ENCODE data around the gene USP10.
A peak's percentile ranks its signal among the peaks of the same experiment; 100 is the strongest.
"Not testable (repeated sequence)": the region's sequence is repeated elsewhere in the genome, so short reads cannot be mapped to it uniquely, and the experiment has no call there.

Gene USP10

GRCh38 chr16:84672276-84673202, 27.3 kb upstream of the USP10 start:
- DNase-seq (ENCODE audit: low read depth in 1 of 2, low spot score in 1 of 2) = peak; percentile 67 to 74

GRCh38 chr16:84673203-84673535, 26.6 kb upstream of the USP10 start:
- no peak for DNase-seq (ENCODE audit: low read depth in 1 of 2, low spot score in 1 of 2)

- DNase-seq (ENCODE audit: low read depth in 1 of 2, low spot score in 1 of 2) = no peak
Observed at GRCh38 chr16:84673561-84673960, 26.2 kb upstream of the USP10 start.

GRCh38 chr16:84675423-84675822, 24.4 kb upstream of the USP10 start:
- DNase-seq (ENCODE audit: low read depth in 1 of 2, low spot score in 1 of 2) = no peak

- no peak for DNase-seq (ENCODE audit: low read depth in 1 of 2, low spot score in 1 of 2)
Observed at GRCh38 chr16:84675884-84676283, 23.9 kb upstream of the USP10 start.

- DNase-seq (ENCODE audit: low read depth in 1 of 2, low spot score in 1 of 2) = no peak
Observed at GRCh38 chr16:84677017-84677803, 22.6 kb upstream of the USP10 start.

GRCh38 chr16:84677849-84678248, 22.0 kb upstream of the USP10 start:
- DNase-seq (ENCODE audit: low read depth in 1 of 2, low spot score in 1 of 2) = no peak

GRCh38 chr16:84678541-84678940, 21.3 kb upstream of the USP10 start:
- no peak for DNase-seq (ENCODE audit: low read depth in 1 of 2, low spot score in 1 of 2)

GRCh38 chr16:84680165-84680842, 19.5 kb upstream of the USP10 start:
- no peak for DNase-seq (ENCODE audit: low read depth in 1 of 2, low spot score in 1 of 2)

- DNase-seq (ENCODE audit: low read depth in 1 of 2, low spot score in 1 of 2) = no peak
Observed at GRCh38 chr16:84680843-84681629, 18.8 kb upstream of the USP10 start.

GRCh38 chr16:84683691-84684591, 15.9 kb upstream of the USP10 start:
- DNase-seq (ENCODE audit: low read depth in 1 of 2, low spot score in 1 of 2) = no peak

GRCh38 chr16:84684592-84684965, 15.2 kb upstream of the USP10 start:
- DNase-seq (ENCODE audit: low read depth in 1 of 2, low spot score in 1 of 2) = no peak

- DNase-seq (ENCODE audit: low read depth in 1 of 2, low spot score in 1 of 2) = no peak
Observed at GRCh38 chr16:84685210-84685609, 14.6 kb upstream of the USP10 start.

GRCh38 chr16:84686707-84687298, 13.0 kb upstream of the USP10 start:
- no peak for DNase-seq (ENCODE audit: low read depth in 1 of 2, low spot score in 1 of 2)

GRCh38 chr16:84687715-84688114, 12.1 kb upstream of the USP10 start:
- no peak for DNase-seq (ENCODE audit: low read depth in 1 of 2, low spot score in 1 of 2)

GRCh38 chr16:84688163-84688562, 11.6 kb upstream of the USP10 start:
- DNase-seq (ENCODE audit: low read depth in 1 of 2, low spot score in 1 of 2) = not testable (repeated sequence)

GRCh38 chr16:84689111-84689510, 10.7 kb upstream of the USP10 start:
- DNase-seq (ENCODE audit: low read depth in 1 of 2, low spot score in 1 of 2) = no peak

- DNase-seq (ENCODE audit: low read depth in 1 of 2, low spot score in 1 of 2) = no peak
Observed at GRCh38 chr16:84690088-84690819, 9.5 kb upstream of the USP10 start.

Measured in stimulated activated CD4-positive, alpha-beta T cell treated with anti-CD3 and anti-CD28 coated beads, Interleukin-15, amount 100 ng/mL, for 1 hour (primary cell).